Erythroblast (primary cell): ENCODE results near the gene ZSWIM3.

Source experiments
- GATA1 ChIP-seq: IDR thresholded peaks from 2 replicates; pipeline ENCODE4 v1.6.1; 2011; ENCODE audit warnings: low read depth, mild to moderate bottlenecking, control low read depth, low read length, moderate library complexity
- POLR2A ChIP-seq: IDR thresholded peaks from 2 replicates; pipeline ENCODE4 v1.6.1; 2011; ENCODE audit warnings: mild to moderate bottlenecking, low read length

- no peak for TF ChIP-seq POLR2A
- TF ChIP-seq GATA1, result no peak
Measured at GRCh38 chr20:45810191-45810970, 47.0 kb upstream of the ZSWIM3 start.
